Activated CD4-positive, alpha-beta T cell treated with anti-CD3 and anti-CD28 coated beads, Interleukin-2, amount 50 U/mL, for 16 hours (primary cell): ENCODE measurements around the gene S100A2.
"Not testable (repeated sequence)": the region's sequence is repeated elsewhere in the genome, so short reads cannot be mapped to it uniquely, and the experiment has no call there.

Experiments
- DNase-seq: peaks from one replicate; pipeline ENCODE4 v3.0.0-alpha.2; 2020

S100A2 gene

DNA sequence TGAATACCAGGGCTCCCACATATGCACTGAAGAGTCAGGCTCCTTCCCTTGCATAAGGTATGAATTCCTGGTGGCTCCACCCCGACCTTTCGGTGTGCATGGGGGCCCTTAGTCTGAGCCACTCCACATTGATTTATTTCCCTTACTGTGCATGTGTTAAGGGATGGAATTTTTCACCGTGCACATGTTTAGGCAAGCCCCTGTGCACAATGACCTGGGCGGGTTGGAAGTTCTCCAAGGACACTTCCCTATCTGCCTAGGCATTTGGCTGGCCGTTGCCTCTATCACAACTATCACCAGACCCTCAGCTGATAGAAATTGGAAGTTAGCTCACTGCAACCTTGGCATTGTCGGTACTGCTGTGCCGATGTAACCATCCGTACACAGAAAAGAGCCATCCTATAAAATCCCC, 39.5 kb downstream of the S100A2 start:
- no peak for DNase-seq

GRCh38 chr1:153525088-153525728, 40.4 kb downstream of the S100A2 start:
- no peak for DNase-seq

GRCh38 chr1:153522353-153523048, 43.1 kb downstream of the S100A2 start:
- DNase-seq: not testable (repeated sequence)

- not testable (repeated sequence) for DNase-seq
Measured at GRCh38 chr1:153521808-153522207, 43.8 kb downstream of the S100A2 start.

DNA sequence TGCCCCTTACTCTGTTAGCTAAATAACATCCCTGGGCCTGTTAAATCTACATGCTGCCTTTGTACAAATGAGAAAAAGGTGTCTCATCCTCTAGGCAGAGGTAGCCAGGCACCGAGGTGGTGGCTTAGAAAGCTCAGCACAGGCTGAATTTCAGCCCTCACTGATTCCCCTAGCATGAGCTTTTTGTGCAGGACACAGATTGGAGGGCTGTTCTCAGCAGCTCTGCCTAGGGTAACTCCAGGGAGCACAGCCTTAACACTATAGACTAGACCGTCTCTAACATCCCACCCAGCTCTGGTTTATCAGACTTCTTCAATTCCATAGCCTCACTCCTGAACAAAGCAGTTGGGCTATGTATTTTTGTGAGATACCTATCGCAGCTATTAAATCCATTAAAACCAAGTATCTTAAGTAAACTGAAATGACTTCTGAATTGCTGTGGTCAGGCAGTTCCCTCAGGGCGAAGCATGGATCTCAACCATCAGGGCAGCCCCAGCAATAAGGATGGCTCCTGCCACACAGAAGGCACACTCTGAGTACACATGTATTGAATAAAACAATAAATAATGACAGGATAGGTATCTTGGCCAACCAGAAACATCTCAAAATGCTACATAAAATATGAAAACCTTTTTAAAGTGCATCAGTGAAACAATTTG, 44.7 kb downstream of the S100A2 start:
- no peak for DNase-seq

DNA sequence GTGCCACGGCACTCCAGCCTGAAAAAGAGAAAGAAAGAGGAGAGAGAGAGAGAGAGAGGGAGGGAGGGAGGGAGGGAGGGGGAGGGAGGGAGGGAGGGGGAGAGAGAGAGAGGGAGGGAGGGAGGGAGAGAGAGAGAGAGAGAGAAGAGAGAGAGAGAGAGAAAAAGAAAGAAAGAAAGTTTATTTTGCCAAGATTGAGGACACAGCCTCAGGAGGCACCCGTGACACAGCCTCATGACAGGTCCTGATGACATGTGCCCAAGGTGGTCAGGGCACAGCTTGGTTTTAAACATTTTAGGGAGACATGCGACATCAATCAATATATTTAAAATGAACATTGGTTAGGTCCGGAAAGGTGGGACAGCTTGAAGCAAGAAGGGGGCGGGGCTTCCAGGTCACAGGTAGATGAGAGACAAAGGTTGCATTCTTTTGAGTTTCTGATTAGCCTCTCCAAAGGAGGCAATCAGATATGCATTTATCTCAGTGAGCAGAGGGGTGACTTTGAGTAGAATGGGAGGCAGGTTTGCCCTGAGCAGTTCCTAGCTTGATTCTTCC, 45.4 kb downstream of the S100A2 start:
- not testable (repeated sequence) for DNase-seq

- DNase-seq: no peak
Measured at GRCh38 chr1:153519242-153519641, 46.4 kb downstream of the S100A2 start.

DNA sequence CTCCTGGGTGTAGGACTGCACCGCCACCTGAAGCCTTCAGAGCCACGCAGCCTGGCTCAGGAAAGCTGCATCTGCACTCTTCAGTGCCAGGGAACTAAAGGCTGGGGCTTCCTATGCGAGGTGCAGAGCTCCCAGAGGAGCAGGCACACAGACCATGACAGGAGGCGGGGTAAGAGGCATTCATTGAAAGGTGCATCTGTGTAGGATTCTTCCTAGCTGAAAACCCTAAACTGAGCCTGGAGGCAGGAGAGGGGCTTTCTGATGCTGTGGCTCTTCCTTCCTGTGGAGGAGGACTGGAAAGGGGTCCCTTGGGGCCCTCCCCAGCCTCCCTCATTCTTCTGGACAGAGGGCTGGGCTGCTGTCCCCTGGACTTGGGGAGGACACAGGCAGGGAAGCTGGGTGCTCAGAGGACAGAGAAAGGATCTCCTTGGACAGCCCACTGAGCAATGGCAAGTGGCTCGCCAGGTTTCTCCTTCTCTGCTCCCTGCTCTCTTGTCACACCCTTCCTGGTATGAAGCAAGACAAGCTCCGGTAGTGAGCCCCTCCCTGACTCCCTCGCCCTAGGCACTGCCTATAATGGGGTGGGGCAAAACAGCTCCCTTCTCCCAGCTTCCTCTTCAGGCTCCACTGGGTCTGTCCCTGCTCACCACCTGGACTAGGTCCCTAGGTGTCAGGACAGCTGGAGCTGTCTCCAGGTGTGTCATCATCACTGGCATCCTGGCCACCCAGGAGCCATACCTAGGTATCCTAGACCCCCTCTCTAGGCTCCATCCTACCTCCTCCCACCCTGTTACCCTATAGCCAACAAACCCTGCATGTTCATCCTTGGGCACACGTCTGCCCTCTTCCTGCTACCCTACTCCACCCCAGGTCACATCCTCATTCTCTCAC, 49.9 kb downstream of the S100A2 start:
- no peak for DNase-seq

- DNase-seq: no peak
Measured at GRCh38 chr1:153513666-153514065, 52.0 kb downstream of the S100A2 start.

- DNase-seq: no peak
Measured at GRCh38 chr1:153513023-153513422, 52.6 kb downstream of the S100A2 start.
